CD4-positive, alpha-beta T cell treated with Interleukin-1 beta for 1 hour (primary cell): ENCODE results near the gene ETAA1.

Experiments used
- DNase-seq, 2 donors: peaks; one replicate each; pipeline ENCODE4 v3.0.0-alpha.2; 2020 to 2022

The ETAA1 gene

GRCh38 chr2:67445652-67446268, 48.6 kb downstream of the ETAA1 start:
- no peak for DNase-seq

GRCh38 chr2:67446491-67446911, 49.4 kb downstream of the ETAA1 start:
- no peak for DNase-seq

- no peak for DNase-seq
Measured at GRCh38 chr2:67448648-67449047, 51.5 kb downstream of the ETAA1 start.

GRCh38 chr2:67451086-67451832, 54.1 kb downstream of the ETAA1 start:
- no peak for DNase-seq

GRCh38 chr2:67453310-67453709, 56.2 kb downstream of the ETAA1 start:
- DNase-seq, result no peak

- no peak for DNase-seq
Measured at GRCh38 chr2:67455219-67456142, 58.3 kb downstream of the ETAA1 start.

GRCh38 chr2:67456428-67456827, 59.3 kb downstream of the ETAA1 start:
- no peak for DNase-seq

GRCh38 chr2:67457699-67458098, 60.6 kb downstream of the ETAA1 start:
- no peak for DNase-seq

GRCh38 chr2:67459761-67460160, 62.6 kb downstream of the ETAA1 start:
- no peak for DNase-seq
